Common myeloid progenitor, CD34-positive (primary cell): ENCODE data around the gene MIPOL1.
A peak's percentile ranks its signal among the peaks of the same experiment; 100 is the strongest.
"Not testable (repeated sequence)": the region's sequence is repeated elsewhere in the genome, so short reads cannot be mapped to it uniquely, and the experiment has no call there.

Experiments used
- CTCF ChIA-PET: fragments of 350-600 bp; sonication (Branson Sonifier 250); formaldehyde crosslinking; loops from one replicate; lab custom pipeline; 2021; ENCODE audit warnings: antibody characterized with exemption; lab: Charles Lee
- POLR2A ChIA-PET: fragments of 350-600 bp; sonication (Branson Sonifier 250); formaldehyde crosslinking; loops from one replicate; lab custom pipeline; 2021; ENCODE audit warnings: antibody characterized with exemption; lab: Charles Lee
- DNase-seq, 3 donors: peaks; one replicate each; pipeline versions ENCODE4 v3.0.0 to v3.0.0-alpha.2; 2013
- H3K27ac ChIP-seq, 2 experiments: 1 replicate in 1 of 2; 2 replicates in 1 of 2; pipeline ENCODE4 v1.7.0; 2013; ENCODE audit warnings: inconsistent platforms in 2 of 2, low read length in 2 of 2, mild to moderate bottlenecking in 2 of 2, low read depth in 1 of 2, moderate library complexity in 1 of 2; ENCODE audit not compliant: severe bottlenecking in 2 of 2, insufficient read depth in 1 of 2, poor library complexity in 1 of 2
- H3K27me3 ChIP-seq, 5 experiments: replicated peaks in 2 of 5; 1 replicate in 3 of 5; 2 replicates in 2 of 5; pipeline versions ENCODE4 v1.6.1 to v1.7.0; 2013; ENCODE audit warnings: low read length in 4 of 5, mild to moderate bottlenecking in 2 of 5, moderate library complexity in 2 of 5, inconsistent platforms in 1 of 5; ENCODE audit not compliant: insufficient read depth in 5 of 5, control insufficient read depth in 4 of 5
- H3K36me3 ChIP-seq, 4 experiments: 1 replicate in 2 of 4; 2 replicates in 2 of 4; pipeline versions ENCODE4 v1.6.1 to v1.7.0; 2013; ENCODE audit warnings: low read length in 3 of 4, control low read depth in 1 of 4, mild to moderate bottlenecking in 1 of 4; ENCODE audit not compliant: control insufficient read depth in 4 of 4, insufficient read depth in 4 of 4
- H3K4me1 ChIP-seq, 4 experiments: 1 replicate in 3 of 4; 2 replicates in 1 of 4; pipeline versions ENCODE4 v1.6.1 to v1.7.1; 2013; ENCODE audit warnings: low read length in 3 of 4, mild to moderate bottlenecking in 3 of 4, control low read depth in 1 of 4, inconsistent platforms in 1 of 4, moderate library complexity in 1 of 4; ENCODE audit not compliant: control insufficient read depth in 4 of 4, insufficient read depth in 4 of 4; ENCODE audit errors: control extremely low read depth in 1 of 4
- H3K4me3 ChIP-seq, 7 experiments: 1 replicate in 4 of 7; 2 replicates in 3 of 7; pipeline versions ENCODE4 v1.5.1 to v1.7.0; 2013; ENCODE audit warnings: mild to moderate bottlenecking in 7 of 7, low read length in 6 of 7, moderate library complexity in 6 of 7, inconsistent platforms in 2 of 7, low read depth in 2 of 7, control low read depth in 1 of 7; ENCODE audit not compliant: insufficient read depth in 4 of 7, control insufficient read depth in 1 of 7; ENCODE audit errors: extremely low read depth in 1 of 7
- H3K9me3 ChIP-seq, 5 experiments: 1 replicate in 4 of 5; 2 replicates in 1 of 5; pipeline versions ENCODE4 v1.6.1 to v1.7.1; 2013; ENCODE audit warnings: low read length in 4 of 5, mild to moderate bottlenecking in 2 of 5, inconsistent platforms in 1 of 5, low read depth in 1 of 5, moderate library complexity in 1 of 5; ENCODE audit not compliant: control insufficient read depth in 4 of 5, insufficient read depth in 2 of 5; ENCODE audit errors: control extremely low read depth in 1 of 5
- WGBS: methylation state at CpG from one replicate; pipeline ENCODE4 v1.1.5; 2013; ENCODE audit not compliant: insufficient coverage; 5-methylcytosine and 5-hydroxymethylcytosine counted together

MIPOL1 gene

DNA sequence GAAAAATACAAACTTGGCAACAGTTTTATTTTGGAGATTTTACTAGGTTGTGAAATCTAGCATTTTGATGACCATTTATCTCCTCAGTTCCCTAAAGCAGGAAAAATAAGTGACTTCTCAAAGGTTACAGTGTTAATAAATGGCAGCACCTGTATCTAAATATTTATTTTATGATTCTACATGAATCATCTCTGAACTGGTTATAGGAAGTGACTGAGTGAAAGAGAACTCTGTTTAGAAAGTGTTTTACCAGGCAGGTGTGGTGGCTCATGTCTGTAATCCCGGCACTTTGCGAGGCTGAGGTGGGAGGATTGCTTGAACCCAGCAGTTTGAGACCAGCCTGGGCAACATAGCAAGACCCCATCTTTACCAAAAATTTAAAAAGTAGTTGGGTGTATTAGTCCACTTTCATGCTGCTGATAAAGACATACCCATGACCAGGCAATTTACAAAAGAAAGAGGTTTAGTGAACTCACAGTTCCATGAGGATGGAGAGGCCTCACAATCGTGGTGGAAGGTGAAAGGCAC is 26.3 kb downstream of the MIPOL1 start:
- Histone ChIP-seq H3K4me3 (no peak overlapping the region), H3K9me3 (peaks cover 0 to 24% (median 4%) of the 10 kb centered on the region in 5 experiments), H3K27ac (no peak overlapping the region), H3K36me3 (no peaks in the 10 kb centered on the region), H3K4me1 (no peaks in the 10 kb centered on the region), H3K27me3 (no peaks in the 10 kb centered on the region)
- ChIA-PET CTCF (no interaction called here), POLR2A (no interaction called here)
- DNase-seq = no peak
- 100% methylated on average over 1 of the region's 3 CpGs for WGBS

DNA sequence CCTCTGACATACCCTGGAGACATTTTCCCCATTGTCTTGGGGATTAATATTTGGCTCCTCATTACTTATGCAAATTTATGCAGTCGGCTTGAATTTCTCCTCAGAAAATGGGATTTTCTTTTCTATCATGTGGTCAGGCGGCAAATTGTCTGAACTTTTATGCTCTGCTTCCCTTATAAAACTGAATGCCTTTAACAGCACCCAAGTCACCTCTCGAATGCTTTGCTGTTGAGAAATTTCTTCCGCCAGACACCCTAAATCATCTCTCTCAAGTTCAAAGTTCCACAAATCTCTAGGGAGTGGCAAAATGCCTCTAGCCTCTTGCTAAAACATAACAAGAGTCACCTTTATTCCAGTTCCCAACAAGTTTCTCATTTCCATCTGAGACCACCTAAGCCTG is 27.9 kb downstream of the MIPOL1 start:
- POLR2A ChIA-PET, H3K4me1 ChIP-seq, CTCF ChIA-PET, H3K36me3 ChIP-seq, DNase-seq, H3K27ac ChIP-seq, H3K4me3 ChIP-seq, H3K27me3 ChIP-seq: not testable (repeated sequence)
- 94% methylated on average over 4 of the region's 4 CpGs for WGBS
- H3K9me3 ChIP-seq = peaks cover 0 to 24% (median 4%) of the 10 kb centered on the region in 5 experiments

GRCh38 chr14:37230551-37231194 is 32.9 kb downstream of the MIPOL1 start:
- no peak overlapping the region for H3K27ac ChIP-seq
- no peaks in the 10 kb centered on the region for H3K27me3 ChIP-seq
- H3K9me3 ChIP-seq = peaks cover 0 to 2% (median 0%) of the 10 kb centered on the region in 5 experiments
- peak; percentile 58 to 79 (median 78) for DNase-seq
- CTCF ChIA-PET = interaction anchor here (0.9 to 2.7 kb wide), 5 partner anchors 8 to 34 kb away, joined by 4 to 10 read pairs (median 6); no protein-coding TSS in a partner anchor
- no peaks in the 10 kb centered on the region for H3K36me3 ChIP-seq
- WGBS = 100% methylated on average over 1 of the region's 5 CpGs
- H3K4me1 ChIP-seq = no peaks in the 10 kb centered on the region
- H3K4me3 ChIP-seq = no peak overlapping the region
- POLR2A ChIA-PET = no interaction called here

DNA sequence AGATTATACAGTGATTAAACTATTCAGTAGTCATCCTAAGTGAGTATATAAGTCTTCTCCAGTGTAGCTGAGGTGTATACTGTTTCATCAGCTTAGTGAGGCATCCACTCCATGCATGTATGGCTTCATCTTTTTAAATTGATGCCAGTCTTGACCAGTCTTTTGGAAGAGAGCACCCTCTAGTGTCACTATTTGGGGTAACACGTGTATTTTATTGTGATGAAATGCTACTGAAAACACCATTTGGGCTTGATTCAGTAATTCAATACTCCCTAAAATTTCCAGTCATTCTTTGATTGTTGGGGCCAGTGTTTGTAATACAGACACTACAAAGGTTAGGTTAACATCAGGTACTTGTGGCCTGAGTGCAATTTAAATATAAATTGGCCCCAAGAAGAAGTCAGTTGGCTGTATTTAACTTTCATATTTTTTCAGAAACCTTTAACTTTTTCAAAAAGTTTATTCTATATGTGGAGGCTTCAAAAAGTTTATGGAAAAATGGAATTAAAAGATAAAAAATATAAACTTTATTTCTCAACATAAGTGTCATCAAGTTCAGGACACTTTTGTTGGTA is 35.3 kb downstream of the MIPOL1 start:
- H3K9me3 ChIP-seq = no peaks in the 10 kb centered on the region
- POLR2A ChIA-PET = no interaction called here
- WGBS = no CpG with 5 or more reads among the region's 1 CpG
- H3K36me3 ChIP-seq = no peaks in the 10 kb centered on the region
- CTCF ChIA-PET = interaction anchor here (1.0 to 2.7 kb wide), 7 partner anchors 11 to 83 kb away, joined by 3 to 10 read pairs (median 3); no protein-coding TSS in a partner anchor
- H3K27ac ChIP-seq = no peak overlapping the region
- peak; percentile 22 to 50 (median 38) for DNase-seq
- no peaks in the 10 kb centered on the region for H3K4me1 ChIP-seq
- no peaks in the 10 kb centered on the region for H3K27me3 ChIP-seq
- H3K4me3 ChIP-seq = no peak overlapping the region

DNA sequence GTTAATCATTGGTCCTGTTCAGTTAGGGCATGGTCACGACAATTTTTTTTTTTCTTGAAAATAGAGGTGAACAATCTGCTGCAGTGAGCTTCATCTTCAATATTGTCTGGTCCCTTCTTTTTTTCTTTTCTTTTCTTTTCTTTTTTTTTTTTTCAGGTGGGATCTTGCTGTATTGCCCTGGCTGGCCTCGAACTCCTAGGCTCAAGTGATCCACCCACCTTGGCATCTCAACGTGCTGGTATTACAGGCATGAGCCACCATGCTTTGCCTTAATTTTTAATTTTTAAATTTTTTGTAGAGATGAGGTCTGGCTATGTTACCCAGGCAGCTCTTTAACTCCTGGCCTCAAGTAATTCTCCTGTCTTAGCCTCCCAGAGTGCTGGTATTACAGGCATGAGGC is 36.5 kb downstream of the MIPOL1 start:
- no peaks in the 10 kb centered on the region for H3K36me3 ChIP-seq
- ChIA-PET CTCF (interaction anchor here (0.7 to 1.0 kb wide), 2 partner anchors 20 to 77 kb away, joined by 3 read pairs; no protein-coding TSS in a partner anchor), POLR2A (interaction anchor here (0.6 kb wide), 1 partner anchor 13 kb away, joined by 3 read pairs; no protein-coding TSS in a partner anchor)

DNA sequence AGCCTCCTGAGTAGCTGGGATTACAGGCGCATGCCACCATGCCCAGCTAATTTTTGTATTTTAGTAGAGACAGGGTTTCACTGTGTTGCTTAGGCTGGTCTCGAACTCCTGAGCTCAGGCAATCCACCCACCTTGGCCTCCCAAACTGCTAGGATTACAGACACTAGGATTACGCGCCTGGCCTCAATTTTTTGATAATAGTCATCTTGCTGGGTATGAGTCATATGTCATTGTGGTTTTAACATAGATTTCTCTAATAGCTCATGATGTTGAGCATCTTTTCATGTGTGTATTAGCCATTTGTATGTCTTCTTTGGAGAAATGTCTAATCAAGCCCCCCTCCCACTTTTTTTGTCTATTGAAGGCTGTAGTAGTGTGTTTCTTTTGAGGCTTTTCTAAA is 38.3 kb downstream of the MIPOL1 start:
- H3K4me3 ChIP-seq, H3K27me3 ChIP-seq, H3K36me3 ChIP-seq, POLR2A ChIA-PET, H3K4me1 ChIP-seq, H3K27ac ChIP-seq, H3K9me3 ChIP-seq, DNase-seq: not testable (repeated sequence)
- CTCF ChIA-PET = interaction anchor here (0.7 to 2.2 kb wide), 3 partner anchors 10 to 367 kb away, joined by 3 to 10 read pairs (median 3); no protein-coding TSS in a partner anchor
- WGBS = 83% methylated on average over 1 of the region's 4 CpGs

More for the DNA sequence above, 36.5 kb downstream of the MIPOL1 start:
- no peak overlapping the region for H3K4me3 ChIP-seq
- H3K4me1 ChIP-seq = no peaks in the 10 kb centered on the region
- H3K27ac ChIP-seq = no peak overlapping the region
- no CpG with 5 or more reads among the region's 3 CpGs for WGBS
- no peaks in the 10 kb centered on the region for H3K27me3 ChIP-seq
- DNase-seq = no peak
- no peaks in the 10 kb centered on the region for H3K9me3 ChIP-seq

DNA sequence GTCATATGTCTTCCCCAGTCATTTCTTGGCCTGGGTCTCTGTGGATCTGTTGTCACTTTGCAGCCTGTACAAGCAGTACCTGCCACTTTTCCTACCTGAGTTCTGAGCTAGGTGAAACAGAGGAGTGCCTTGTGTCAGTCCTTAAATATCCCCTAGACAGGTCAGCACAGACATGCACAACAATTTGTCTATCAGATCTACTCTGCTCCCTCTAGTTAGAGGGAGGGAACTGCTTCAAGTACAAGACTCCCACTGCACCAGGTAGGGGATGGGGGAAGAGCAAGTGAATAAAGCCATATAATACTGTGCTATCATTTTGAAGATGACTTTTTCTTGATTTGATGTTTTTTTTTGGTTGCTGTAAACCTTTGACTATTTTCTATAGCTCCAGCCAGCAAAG is 39.4 kb downstream of the MIPOL1 start:
- no peaks in the 10 kb centered on the region for H3K4me1 ChIP-seq
- DNase-seq = no peak
- POLR2A ChIA-PET = interaction anchor here (0.6 kb wide), 1 partner anchor 19 kb away, joined by 4 read pairs; no protein-coding TSS in a partner anchor
- H3K9me3 ChIP-seq = no peaks in the 10 kb centered on the region
- H3K27ac ChIP-seq = no peak overlapping the region
- H3K27me3 ChIP-seq = no peaks in the 10 kb centered on the region
- H3K36me3 ChIP-seq = no peaks in the 10 kb centered on the region
- CTCF ChIA-PET = interaction anchor here (2.2 kb wide), 1 partner anchor 9 kb away, joined by 10 read pairs; no protein-coding TSS in a partner anchor
- H3K4me3 ChIP-seq = no peak overlapping the region
